Measurements from ENCODE around the gene CYRIA.

The CYRIA gene

DNA sequence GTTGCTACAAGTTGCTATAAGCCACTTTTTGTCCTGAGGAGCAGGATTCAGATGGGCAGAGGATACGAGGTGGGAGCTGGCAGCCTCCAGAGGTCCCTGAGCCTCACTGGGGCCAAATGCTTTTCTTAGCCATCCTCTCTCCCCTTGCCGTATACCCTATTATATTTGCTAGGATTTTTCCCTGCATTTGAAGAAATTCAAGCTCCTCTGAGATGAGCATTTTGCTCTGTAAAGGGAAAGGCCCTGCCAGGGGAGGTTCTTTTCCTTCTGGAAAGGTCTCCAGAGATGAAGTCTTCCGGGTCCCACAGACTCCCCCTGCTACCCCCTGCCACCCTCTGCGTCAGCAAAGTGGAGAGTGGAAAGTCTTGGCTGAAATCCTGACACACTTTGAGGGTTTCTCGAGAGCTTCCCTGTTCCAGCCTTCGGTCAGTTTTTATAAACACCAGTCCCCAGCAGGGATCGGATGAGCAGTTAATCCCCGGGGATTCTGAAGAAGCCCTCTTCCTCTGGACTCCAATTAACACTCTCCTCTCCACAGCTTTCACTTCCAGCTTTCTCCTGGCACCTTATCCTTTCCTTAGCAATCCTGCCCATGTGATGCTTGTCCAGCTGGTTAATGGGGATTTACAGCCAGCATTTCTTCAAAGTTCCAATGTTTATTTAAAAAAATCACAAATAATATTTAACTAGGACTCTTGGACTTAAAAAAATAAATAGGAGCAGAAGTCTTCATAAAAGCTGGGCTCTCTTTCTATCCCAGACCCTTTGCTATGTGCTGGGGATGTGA is 13.1 kb downstream of the CYRIA start:
- in situ Hi-C loops (cut with MboI; ENCODE audit: low sequenced_read_pairs) = no loop called here

DNA sequence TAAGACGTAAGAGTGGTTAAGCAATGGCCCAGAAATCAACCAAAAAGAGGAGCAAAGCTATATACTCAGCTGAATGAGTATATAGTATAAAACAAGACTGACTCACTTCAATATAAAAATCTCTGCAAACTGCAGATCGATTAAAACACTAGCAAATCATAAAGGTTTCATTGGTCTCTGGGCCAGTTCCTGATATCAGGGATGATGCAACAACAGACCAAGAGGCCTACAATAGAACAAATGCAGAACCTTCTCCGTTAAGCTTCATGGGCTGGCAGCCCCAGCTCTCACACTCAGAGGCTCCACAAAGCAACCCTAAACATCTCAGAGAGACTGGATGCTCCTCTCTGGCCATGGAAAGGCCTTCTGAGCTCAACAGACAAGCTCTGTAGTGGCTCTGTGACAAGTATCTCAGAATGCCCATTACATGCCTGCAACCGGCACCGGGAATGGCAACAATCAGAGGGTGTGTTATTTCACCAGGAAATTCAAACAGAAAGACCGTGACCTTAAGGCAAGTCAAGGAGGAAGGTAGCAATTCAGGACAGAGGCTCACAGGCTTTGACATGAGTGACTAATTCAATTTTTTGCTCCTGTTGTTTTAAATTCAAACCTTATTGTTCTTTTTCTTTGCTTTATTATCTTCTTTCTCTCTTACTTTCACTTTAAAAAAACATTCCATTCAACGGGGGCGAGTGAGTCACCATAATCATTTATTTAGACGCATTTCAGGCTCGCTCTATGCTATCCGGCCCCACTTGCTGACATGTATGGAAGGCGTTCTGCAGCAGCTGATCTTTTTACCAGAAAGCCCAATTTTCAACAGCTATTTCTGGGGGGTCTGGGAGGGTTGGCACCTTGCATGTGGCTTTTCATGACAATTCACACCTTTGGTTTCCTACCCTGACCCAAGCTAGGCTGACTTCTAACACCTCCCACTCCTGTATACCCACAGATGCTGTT is 15.1 kb downstream of the CYRIA start:
- in situ Hi-C loops (cut with MboI; ENCODE audit: low sequenced_read_pairs) = no loop called here

DNA sequence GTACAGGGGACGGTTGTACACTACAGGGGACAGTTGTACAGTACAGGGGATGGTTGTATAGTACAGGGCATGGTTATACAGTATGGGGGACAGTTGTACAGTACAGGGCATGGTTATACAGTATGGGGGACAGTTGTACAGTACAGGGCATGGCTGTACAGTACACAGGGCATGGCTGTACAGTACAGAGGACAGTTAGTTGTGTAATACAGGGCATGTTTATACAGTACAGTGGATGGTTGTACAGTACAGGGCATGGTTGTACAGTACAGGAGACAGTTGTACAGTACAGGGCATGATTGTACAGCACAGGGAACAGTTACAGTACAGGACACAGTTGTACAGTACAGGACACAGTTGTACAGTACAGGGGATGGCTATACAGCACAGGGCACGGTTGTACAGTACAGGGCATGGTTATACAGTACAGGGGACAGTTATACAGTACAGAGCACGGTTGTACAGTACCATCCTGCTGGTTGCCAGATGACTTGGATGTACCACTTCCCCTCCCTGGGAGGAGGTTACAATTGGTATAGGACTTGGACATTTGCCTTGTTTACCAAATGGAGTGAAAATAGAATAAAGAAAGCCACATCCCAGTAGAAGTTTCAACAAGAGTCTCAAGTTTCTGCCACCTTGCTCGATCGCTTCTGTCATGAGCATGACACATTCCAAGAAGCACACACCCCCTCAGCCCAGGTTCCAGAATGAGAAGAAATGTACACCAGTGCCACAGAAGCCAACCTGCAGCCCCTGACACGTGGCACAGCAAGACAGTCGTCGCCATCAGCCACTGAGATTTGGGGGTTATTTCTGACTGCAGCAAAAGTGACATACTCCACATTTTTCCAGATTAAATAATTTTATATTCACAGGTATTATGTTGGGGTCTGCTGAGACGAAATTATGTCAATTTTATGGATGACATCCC is 16.0 kb downstream of the CYRIA start:
- in situ Hi-C loops (cut with MboI; ENCODE audit: low sequenced_read_pairs) = no loop called here

DNA sequence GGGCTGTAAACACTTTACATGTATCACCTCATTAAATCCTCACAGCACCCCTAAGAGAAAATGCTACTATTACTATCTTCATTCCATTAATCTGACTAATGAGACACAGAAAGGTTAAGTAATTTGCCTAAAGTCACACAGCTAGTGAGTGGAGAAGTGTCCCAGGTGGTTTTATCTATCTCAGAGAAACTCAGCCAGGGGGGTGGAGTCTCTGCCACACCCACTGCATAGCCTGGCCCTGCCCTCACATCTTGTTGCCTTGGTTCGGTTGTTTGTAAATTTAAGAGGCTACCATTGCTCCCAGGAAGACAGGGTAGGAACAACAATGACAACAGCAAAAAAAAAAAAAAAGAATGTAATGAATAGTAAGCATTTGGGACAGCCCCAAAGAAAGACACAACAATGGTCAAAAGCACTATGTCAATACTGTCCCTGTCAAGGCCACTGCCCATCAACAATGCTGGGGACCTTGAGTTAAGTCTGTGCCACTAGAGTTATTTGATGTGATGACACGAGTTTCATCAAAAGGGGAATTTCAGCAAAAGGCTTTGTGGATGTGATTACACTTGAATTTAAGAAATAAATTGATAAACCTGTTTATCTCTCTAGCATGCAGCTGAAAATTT is 17.5 kb downstream of the CYRIA start:
- in situ Hi-C loops (cut with MboI; ENCODE audit: low sequenced_read_pairs) = no loop called here

GRCh38 chr2:16645775-16646559 is 19.7 kb downstream of the CYRIA start:
- in situ Hi-C loops (cut with MboI; ENCODE audit: low sequenced_read_pairs) = no loop called here

GRCh38 chr2:16645088-16645487 is 20.5 kb downstream of the CYRIA start:
- in situ Hi-C loops (cut with MboI; ENCODE audit: low sequenced_read_pairs) = no loop called here

GRCh38 chr2:16644221-16644925 is 21.3 kb downstream of the CYRIA start:
- in situ Hi-C loops (cut with MboI; ENCODE audit: low sequenced_read_pairs) = no loop called here

- in situ Hi-C loops (cut with MboI; ENCODE audit: low sequenced_read_pairs) = no loop called here
These were observed 22.5 kb downstream of the CYRIA start for GRCh38 chr2:16643099-16643498.

DNA sequence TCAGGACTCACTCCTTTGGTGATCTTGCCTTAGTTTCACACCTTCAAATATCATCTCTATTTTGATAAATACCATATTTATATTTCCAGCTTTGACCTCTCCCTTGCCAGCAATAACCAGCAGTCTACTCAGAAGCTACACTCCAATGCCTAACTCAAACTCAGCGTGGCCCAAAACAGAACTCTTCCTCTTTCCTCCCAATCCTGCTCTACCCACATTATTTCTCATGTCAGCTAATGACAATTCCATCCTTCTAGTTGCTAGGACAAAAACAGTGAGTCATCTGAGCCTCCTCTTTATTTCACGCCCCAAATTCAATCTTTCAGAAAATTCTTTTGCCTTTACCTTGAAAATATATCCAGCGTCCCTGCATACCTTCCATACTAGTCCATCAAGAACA is 23.5 kb downstream of the CYRIA start:
- in situ Hi-C loops (cut with MboI; ENCODE audit: low sequenced_read_pairs) = no loop called here

DNA sequence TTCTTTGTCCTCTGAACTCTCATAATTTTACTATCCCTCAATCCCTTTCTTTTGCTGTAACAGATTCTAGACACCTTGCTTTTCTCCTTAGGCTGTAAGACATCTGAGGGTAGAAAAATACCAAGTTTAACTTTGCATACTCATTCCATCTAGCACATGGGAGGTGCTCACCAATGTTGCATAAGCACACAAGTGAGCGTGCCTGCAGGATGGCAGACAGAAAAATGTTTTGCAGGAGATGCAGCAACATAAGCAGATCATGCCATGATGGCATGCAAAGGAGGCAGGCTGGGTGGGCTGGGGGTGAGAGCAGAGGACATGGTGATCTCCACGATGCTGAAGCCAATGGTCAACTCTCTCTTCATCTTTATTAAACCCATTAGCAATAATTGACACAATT is 24.1 kb downstream of the CYRIA start:
- in situ Hi-C loops (cut with MboI; ENCODE audit: low sequenced_read_pairs) = no loop called here

DNA sequence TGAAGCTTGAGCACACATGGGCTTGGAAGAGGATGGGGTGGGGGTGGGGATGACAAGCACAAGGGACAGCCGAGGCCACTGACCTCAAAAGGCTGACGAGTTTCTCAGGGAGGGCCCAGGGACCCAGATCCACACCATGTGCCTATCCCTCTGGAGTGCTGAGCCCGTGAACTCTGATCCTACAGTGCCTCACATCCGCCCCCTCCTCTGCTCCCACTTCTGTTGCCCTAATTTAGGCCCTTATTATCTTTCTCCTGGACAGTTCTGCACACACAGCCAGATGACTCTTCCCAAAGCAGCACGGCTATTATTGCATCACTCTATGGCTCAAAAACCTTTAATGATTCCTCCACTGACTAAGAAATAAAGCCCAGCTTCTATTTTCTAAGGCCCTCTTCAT is 24.8 kb downstream of the CYRIA start:
- in situ Hi-C loops (cut with MboI; ENCODE audit: low sequenced_read_pairs) = no loop called here

DNA sequence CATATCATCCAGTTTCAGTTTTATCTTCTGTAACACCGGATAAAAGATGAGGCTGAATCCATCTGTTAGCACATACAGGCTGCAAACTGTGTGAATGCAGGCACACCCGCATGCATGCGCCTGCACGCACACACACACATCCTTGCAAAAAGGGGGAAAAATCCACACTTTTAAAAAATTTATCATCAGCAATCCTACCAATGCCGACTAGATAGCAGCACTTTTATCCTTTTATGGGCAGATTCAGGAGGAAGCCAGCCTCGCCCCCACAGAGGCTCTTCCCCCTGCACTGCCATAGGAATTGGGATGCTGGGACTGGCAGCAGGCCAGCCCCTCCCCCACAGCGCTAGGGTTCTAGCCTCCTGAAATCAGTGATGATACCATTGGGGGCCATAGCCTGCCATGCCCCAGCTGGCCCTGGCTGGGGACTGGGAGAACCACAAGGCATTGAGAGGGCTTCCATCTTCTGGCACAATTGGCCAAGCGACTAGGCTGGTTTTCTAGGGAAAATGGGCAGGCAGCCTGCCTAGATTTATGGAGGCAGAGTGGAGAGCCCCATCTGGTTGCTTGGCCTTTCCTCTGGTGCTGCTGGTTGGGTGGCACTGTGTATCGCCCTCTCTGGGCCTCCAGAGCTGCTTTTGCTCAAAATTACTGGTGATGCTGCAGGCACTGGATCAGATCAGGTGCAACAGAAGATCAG is 25.5 kb downstream of the CYRIA start:
- in situ Hi-C loops (cut with MboI; ENCODE audit: low sequenced_read_pairs) = no loop called here

DNA sequence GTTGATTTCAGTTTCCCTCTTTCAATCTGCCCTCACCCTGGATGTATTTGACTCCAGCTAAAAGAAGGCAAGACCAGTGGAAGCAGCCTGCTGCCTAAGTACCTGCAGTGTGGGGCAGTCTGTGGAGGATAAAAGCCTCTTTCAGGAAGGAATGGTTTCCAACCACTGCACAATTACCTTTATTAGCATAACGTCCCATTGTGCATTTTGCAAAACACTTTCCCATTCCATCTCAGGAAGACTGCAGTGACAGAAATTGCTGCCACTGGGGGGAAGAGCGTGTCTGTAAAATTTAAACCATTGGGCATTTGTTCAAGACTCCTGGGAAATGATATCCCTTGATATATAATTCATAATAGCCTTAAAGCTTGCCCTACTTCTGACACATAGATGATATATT is 26.2 kb downstream of the CYRIA start:
- in situ Hi-C loops (cut with MboI; ENCODE audit: low sequenced_read_pairs) = no loop called here

GRCh38 chr2:16638946-16639345 is 26.7 kb downstream of the CYRIA start:
- in situ Hi-C loops (cut with MboI; ENCODE audit: low sequenced_read_pairs) = no loop called here

GRCh38 chr2:16637304-16637703 is 28.3 kb downstream of the CYRIA start:
- in situ Hi-C loops (cut with MboI; ENCODE audit: low sequenced_read_pairs) = no loop called here

GRCh38 chr2:16635791-16636699 is 29.6 kb downstream of the CYRIA start:
- in situ Hi-C loops (cut with MboI; ENCODE audit: low sequenced_read_pairs) = no loop called here

- in situ Hi-C loops (cut with MboI; ENCODE audit: low sequenced_read_pairs) = no loop called here
These were observed 31.8 kb downstream of the CYRIA start for GRCh38 chr2:16633621-16634430.

All from HL-60/S4 treated with retinoic acid at 250 ng/mL for 4 days and 3 days (cell line).